GM12874 (cell line): ENCODE measurements around the gene CHRNA4.

Experiments used
- CTCF ChIP-seq: IDR thresholded peaks from 2 replicates; pipeline ENCODE4 v1.5.1; 2011; ENCODE audit warnings: low read depth, mild to moderate bottlenecking, control low read depth, low read length, moderate library complexity; ENCODE audit not compliant: insufficient read depth

CHRNA4 gene

GRCh38 chr20:63347081-63347741, 13.9 kb downstream of the CHRNA4 start:
- no peak for TF ChIP-seq CTCF

GRCh38 chr20:63346131-63347080, 14.7 kb downstream of the CHRNA4 start:
- no peak for TF ChIP-seq CTCF

- TF ChIP-seq CTCF: no peak
These were observed 15.6 kb downstream of the CHRNA4 start for GRCh38 chr20:63345328-63346100.

- no peak for TF ChIP-seq CTCF
These were observed 16.4 kb downstream of the CHRNA4 start for GRCh38 chr20:63344616-63345327.

- no peak for TF ChIP-seq CTCF
These were observed 17.4 kb downstream of the CHRNA4 start for GRCh38 chr20:63343460-63344445.
